GM19324 (cell line): ENCODE measurements around the gene TBC1D5.

Source experiments
- ATAC-seq: cut with Tn5 transposase; IDR thresholded peaks from one replicate; pipeline ENCODE4 v1.9.1; 2021; ENCODE audit warnings: mild to moderate bottlenecking, moderate library complexity; ENCODE audit not compliant: unreplicated experiment, low FRiP score

Gene TBC1D5

GRCh38 chr3:17605934-17606333, 136.5 kb downstream of the TBC1D5 start:
- ATAC-seq = no peak

GRCh38 chr3:17605032-17605431, 137.4 kb downstream of the TBC1D5 start:
- ATAC-seq = no peak

- ATAC-seq = no peak
Observed at GRCh38 chr3:17602126-17602525, 140.3 kb downstream of the TBC1D5 start.

GRCh38 chr3:17592956-17593355, 149.5 kb downstream of the TBC1D5 start:
- no peak for ATAC-seq

GRCh38 chr3:17590465-17590864, 152.0 kb downstream of the TBC1D5 start:
- ATAC-seq = no peak

- no peak for ATAC-seq
Observed at GRCh38 chr3:17589888-17590287, 152.5 kb downstream of the TBC1D5 start.

- no peak for ATAC-seq
Observed at GRCh38 chr3:17588422-17588821, 154.0 kb downstream of the TBC1D5 start.

GRCh38 chr3:17585394-17586325, 156.8 kb downstream of the TBC1D5 start:
- no peak for ATAC-seq

- no peak for ATAC-seq
Observed at GRCh38 chr3:17584066-17584465, 158.4 kb downstream of the TBC1D5 start.

GRCh38 chr3:17583530-17583929, 158.9 kb downstream of the TBC1D5 start:
- ATAC-seq = no peak

GRCh38 chr3:17581421-17582080, 160.9 kb downstream of the TBC1D5 start:
- ATAC-seq = no peak

GRCh38 chr3:17580901-17581300, 161.5 kb downstream of the TBC1D5 start:
- no peak for ATAC-seq

GRCh38 chr3:17579289-17580031, 163.0 kb downstream of the TBC1D5 start:
- peak; percentile 92 for ATAC-seq

GRCh38 chr3:17577796-17578520, 164.5 kb downstream of the TBC1D5 start:
- ATAC-seq = no peak

GRCh38 chr3:17573396-17573795, 169.0 kb downstream of the TBC1D5 start:
- ATAC-seq = no peak

- ATAC-seq = no peak
Observed at GRCh38 chr3:17571686-17572085, 170.7 kb downstream of the TBC1D5 start.

- no peak for ATAC-seq
Observed at GRCh38 chr3:17562845-17563244, 179.6 kb downstream of the TBC1D5 start.

GRCh38 chr3:17558565-17558964, 183.9 kb downstream of the TBC1D5 start:
- no peak for ATAC-seq

- ATAC-seq = no peak
Observed at GRCh38 chr3:17557749-17558463, 184.5 kb downstream of the TBC1D5 start.

- no peak for ATAC-seq
Observed at GRCh38 chr3:17555525-17555924, 186.9 kb downstream of the TBC1D5 start.
